ENCODE results near the gene MAP3K15. TPM values are rescaled to one million over a fixed set of nuclear protein-coding genes. Genes with fewer than 3 reads are reported as not detected.
"Not testable (repeated sequence)": the region's sequence is repeated elsewhere in the genome, so short reads cannot be mapped to it uniquely, and the experiment has no call there.

The MAP3K15 gene
- total RNA-seq, 1 donor from 2014 or later: 2.1 TPM

GRCh38 chrX:19512961-19513360 is 2.3 kb downstream of the MAP3K15 start:
- no peaks in the 10 kb centered on the region for H3K27me3 ChIP-seq (ENCODE audit: insufficient read depth, low read length)
- H3K36me3 ChIP-seq (ENCODE audit: insufficient read depth, low read length): no peaks in the 10 kb centered on the region
- no peak overlapping the region for H3K4me3 ChIP-seq (ENCODE audit: insufficient read depth, low read depth, low read length)
- no peaks in the 10 kb centered on the region for H4K20me1 ChIP-seq (ENCODE audit: insufficient read depth, low read length)
- no peak for DNase-seq (ENCODE audit: low read depth)
- no peak overlapping the region for H3K9ac ChIP-seq (ENCODE audit: low read length)
- no peak overlapping the region for H2AFZ ChIP-seq (ENCODE audit: low read depth, low read length)
- H3K4me3 Mint-ChIP-seq (ENCODE audit: unreplicated experiment): no peak overlapping the region
- TF ChIP-seq CTCF (IDR thresholded peaks at IDR 0.05; ENCODE audit: insufficient read depth, low read depth, low read length): no peak
- no peak for TF ChIP-seq EZH2 (IDR thresholded peaks at IDR 0.05; ENCODE audit: insufficient read depth, low read length)
- H3K4me2 ChIP-seq (ENCODE audit: low read length): no peak overlapping the region
- H3K9me3 ChIP-seq (ENCODE audit: insufficient read depth, low read depth, low read length): no peaks in the 10 kb centered on the region
- H3K4me1 ChIP-seq (ENCODE audit: insufficient read depth, low read length): no peaks in the 10 kb centered on the region
- H3K9me3 Mint-ChIP-seq (ENCODE audit: unreplicated experiment): no peaks in the 10 kb centered on the region
- H3K79me2 ChIP-seq (ENCODE audit: insufficient read depth, low read length): no peaks in the 10 kb centered on the region
- no peaks in the 10 kb centered on the region for H3K4me1 Mint-ChIP-seq (ENCODE audit: low read depth, unreplicated experiment)
- H3K36me3 Mint-ChIP-seq (ENCODE audit: low read depth, unreplicated experiment): no peaks in the 10 kb centered on the region
- H3K27ac ChIP-seq (ENCODE audit: low read depth, low read length): no peak overlapping the region
- H3K27ac Mint-ChIP-seq (ENCODE audit: unreplicated experiment): no peak overlapping the region
- FAIRE-seq: no peak
- peaks cover 7% of the 10 kb centered on the region for H3K27me3 Mint-ChIP-seq (ENCODE audit: low read depth, unreplicated experiment)

GRCh38 chrX:19512359-19512758 is 2.9 kb downstream of the MAP3K15 start:
- Histone ChIP-seq H3K27me3 (ENCODE audit: insufficient read depth, low read length) (no peaks in the 10 kb centered on the region), H3K9ac (ENCODE audit: low read length) (no peak overlapping the region), H3K4me3 (ENCODE audit: insufficient read depth, low read depth, low read length) (no peak overlapping the region), H3K9me3 (ENCODE audit: insufficient read depth, low read depth, low read length) (no peaks in the 10 kb centered on the region), H3K79me2 (ENCODE audit: insufficient read depth, low read length) (no peaks in the 10 kb centered on the region), H4K20me1 (ENCODE audit: insufficient read depth, low read length) (no peaks in the 10 kb centered on the region), H3K36me3 (ENCODE audit: insufficient read depth, low read length) (no peaks in the 10 kb centered on the region), H2AFZ (ENCODE audit: low read depth, low read length) (no peak overlapping the region), H3K4me2 (ENCODE audit: low read length) (no peak overlapping the region), H3K27ac (ENCODE audit: low read depth, low read length) (no peak overlapping the region), H3K4me1 (ENCODE audit: insufficient read depth, low read length) (no peaks in the 10 kb centered on the region)
- Mint-ChIP-seq H3K4me3 (ENCODE audit: unreplicated experiment) (no peak overlapping the region), H3K27me3 (ENCODE audit: low read depth, unreplicated experiment) (peaks cover 7% of the 10 kb centered on the region), H3K4me1 (ENCODE audit: low read depth, unreplicated experiment) (no peaks in the 10 kb centered on the region), H3K36me3 (ENCODE audit: low read depth, unreplicated experiment) (no peaks in the 10 kb centered on the region), H3K9me3 (ENCODE audit: unreplicated experiment) (no peaks in the 10 kb centered on the region), H3K27ac (ENCODE audit: unreplicated experiment) (no peak overlapping the region)
- FAIRE-seq (no peak), DNase-seq (ENCODE audit: low read depth) (no peak)
- no peak for TF ChIP-seq EZH2 (IDR thresholded peaks at IDR 0.05; ENCODE audit: insufficient read depth, low read length)
- TF ChIP-seq CTCF (IDR thresholded peaks at IDR 0.05; ENCODE audit: insufficient read depth, low read depth, low read length): no peak

- H3K27me3 Mint-ChIP-seq (ENCODE audit: low read depth, unreplicated experiment); DNase-seq (ENCODE audit: low read depth); H4K20me1 ChIP-seq (ENCODE audit: insufficient read depth, low read length); FAIRE-seq; H3K79me2 ChIP-seq (ENCODE audit: insufficient read depth, low read length); H3K9me3 ChIP-seq (ENCODE audit: insufficient read depth, low read depth, low read length); H3K27ac Mint-ChIP-seq (ENCODE audit: unreplicated experiment); H3K9me3 Mint-ChIP-seq (ENCODE audit: unreplicated experiment); H3K27me3 ChIP-seq (ENCODE audit: insufficient read depth, low read length); H3K9ac ChIP-seq (ENCODE audit: low read length); H3K4me3 Mint-ChIP-seq (ENCODE audit: unreplicated experiment); H2AFZ ChIP-seq (ENCODE audit: low read depth, low read length); H3K4me1 ChIP-seq (ENCODE audit: insufficient read depth, low read length); H3K4me1 Mint-ChIP-seq (ENCODE audit: low read depth, unreplicated experiment); H3K4me2 ChIP-seq (ENCODE audit: low read length); H3K4me3 ChIP-seq (ENCODE audit: insufficient read depth, low read depth, low read length); H3K36me3 Mint-ChIP-seq (ENCODE audit: low read depth, unreplicated experiment); H3K27ac ChIP-seq (ENCODE audit: low read depth, low read length); H3K36me3 ChIP-seq (ENCODE audit: insufficient read depth, low read length): not testable (repeated sequence)
Measured at GRCh38 chrX:19511796-19512195, 3.5 kb downstream of the MAP3K15 start.
